Measurements from ENCODE around the gene SKIC3. TPM values are rescaled to one million over a fixed set of nuclear protein-coding genes. Genes with fewer than 3 reads are reported as not detected.

SKIC3 gene
- total RNA-seq, 1 donor from 2014 or later = 62.0 TPM

DNA sequence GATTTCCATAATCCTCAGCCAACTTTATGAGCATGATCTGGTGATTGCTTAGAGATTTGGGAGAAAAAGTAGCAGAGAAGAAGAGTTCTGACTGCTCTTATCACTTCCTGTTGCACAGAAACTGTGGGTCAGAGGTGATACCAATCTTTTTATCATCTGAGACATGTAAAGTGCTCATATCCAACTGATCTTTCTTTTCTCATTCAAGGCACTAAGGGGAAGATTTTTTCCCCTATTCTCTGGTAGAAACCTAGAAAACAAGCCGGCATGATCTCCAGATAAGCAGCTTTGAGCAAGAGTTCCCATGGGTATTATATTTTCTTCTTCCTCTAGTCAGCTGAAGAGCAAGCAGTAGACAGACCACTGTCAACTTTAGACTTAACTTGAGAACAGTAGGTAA, 36.1 kb upstream of the SKIC3 start:
- Histone ChIP-seq H3K4me3 (no peak overlapping the region), H3K9me3 (replicated peaks) (no peaks in the 10 kb centered on the region), H3K27ac (replicated peaks) (no peak overlapping the region), H3K4me1 (peaks cover 2% of the 10 kb centered on the region), H3K36me3 (no peaks in the 10 kb centered on the region), H3K27me3 (ENCODE audit: low read depth) (no peaks in the 10 kb centered on the region)
- DNase-seq = no peak
- TF ChIP-seq, protein P1, sequence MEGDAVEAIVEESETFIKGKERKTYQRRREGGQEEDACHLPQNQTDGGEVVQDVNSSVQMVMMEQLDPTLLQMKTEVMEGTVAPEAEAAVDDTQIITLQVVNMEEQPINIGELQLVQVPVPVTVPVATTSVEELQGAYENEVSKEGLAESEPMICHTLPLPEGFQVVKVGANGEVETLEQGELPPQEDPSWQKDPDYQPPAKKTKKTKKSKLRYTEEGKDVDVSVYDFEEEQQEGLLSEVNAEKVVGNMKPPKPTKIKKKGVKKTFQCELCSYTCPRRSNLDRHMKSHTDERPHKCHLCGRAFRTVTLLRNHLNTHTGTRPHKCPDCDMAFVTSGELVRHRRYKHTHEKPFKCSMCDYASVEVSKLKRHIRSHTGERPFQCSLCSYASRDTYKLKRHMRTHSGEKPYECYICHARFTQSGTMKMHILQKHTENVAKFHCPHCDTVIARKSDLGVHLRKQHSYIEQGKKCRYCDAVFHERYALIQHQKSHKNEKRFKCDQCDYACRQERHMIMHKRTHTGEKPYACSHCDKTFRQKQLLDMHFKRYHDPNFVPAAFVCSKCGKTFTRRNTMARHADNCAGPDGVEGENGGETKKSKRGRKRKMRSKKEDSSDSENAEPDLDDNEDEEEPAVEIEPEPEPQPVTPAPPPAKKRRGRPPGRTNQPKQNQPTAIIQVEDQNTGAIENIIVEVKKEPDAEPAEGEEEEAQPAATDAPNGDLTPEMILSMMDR (IDR thresholded peaks at IDR 0.05; ENCODE audit: borderline replicate concordance) = no peak
- intact Hi-C loops (cut with micrococcal nuclease) = no loop called here

DNA sequence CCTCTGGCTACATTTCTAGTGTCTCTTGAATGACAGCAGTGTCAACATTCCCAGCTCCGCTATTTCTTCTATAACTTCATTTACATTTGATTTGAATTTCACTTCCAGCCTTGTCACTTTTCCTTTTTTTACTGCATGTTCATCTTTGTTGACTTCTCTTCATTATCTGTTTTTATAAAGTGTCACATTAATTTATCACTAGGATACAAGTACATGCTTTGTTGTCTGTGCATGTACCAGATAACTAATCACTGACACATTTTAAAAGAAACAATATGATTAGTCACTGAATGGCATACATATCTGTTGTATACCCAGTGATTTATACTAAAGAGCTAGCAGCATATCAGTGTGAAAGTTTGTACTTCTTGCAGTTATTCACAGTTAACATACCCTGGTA, 29.2 kb upstream of the SKIC3 start:
- no peak for DNase-seq
- intact Hi-C loops (cut with micrococcal nuclease) = no loop called here
- H3K27me3 ChIP-seq (ENCODE audit: low read depth) = no peaks in the 10 kb centered on the region
- no peaks in the 10 kb centered on the region for H3K9me3 ChIP-seq (replicated peaks)
- H3K4me1 ChIP-seq = no peaks in the 10 kb centered on the region
- TF ChIP-seq, protein P1 (IDR thresholded peaks at IDR 0.05; ENCODE audit: borderline replicate concordance) = no peak
- H3K36me3 ChIP-seq = peaks cover 11% of the 10 kb centered on the region
- H3K4me3 ChIP-seq = no peak overlapping the region
- no peak overlapping the region for H3K27ac ChIP-seq (replicated peaks)

DNA sequence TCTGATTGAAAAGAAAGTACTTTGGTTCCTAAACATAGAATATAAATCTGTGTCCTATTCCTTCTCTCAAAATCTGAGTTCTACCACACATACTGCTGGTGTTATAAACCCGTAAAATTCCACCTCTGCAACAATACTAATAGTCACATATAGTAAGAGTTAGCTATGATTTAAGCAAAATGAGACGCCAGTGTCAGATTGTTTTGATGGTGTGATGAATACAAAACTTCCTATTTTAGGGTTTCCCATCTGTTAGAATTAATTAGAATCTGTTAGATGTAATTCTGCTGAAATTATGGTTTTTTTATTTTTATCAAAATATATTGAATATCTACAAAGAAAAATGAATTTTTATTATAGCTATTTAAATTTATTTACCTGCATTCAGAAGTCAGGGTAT, 26.8 kb upstream of the SKIC3 start:
- H3K27me3 ChIP-seq (ENCODE audit: low read depth) = no peaks in the 10 kb centered on the region
- no peaks in the 10 kb centered on the region for H3K9me3 ChIP-seq (replicated peaks)
- intact Hi-C loops (cut with micrococcal nuclease) = no loop called here
- no peaks in the 10 kb centered on the region for H3K4me1 ChIP-seq
- peaks cover 11% of the 10 kb centered on the region for H3K36me3 ChIP-seq
- no peak for DNase-seq
- H3K4me3 ChIP-seq = no peak overlapping the region
- no peak overlapping the region for H3K27ac ChIP-seq (replicated peaks)
- TF ChIP-seq, protein P1 (IDR thresholded peaks at IDR 0.05; ENCODE audit: borderline replicate concordance) = no peak

DNA sequence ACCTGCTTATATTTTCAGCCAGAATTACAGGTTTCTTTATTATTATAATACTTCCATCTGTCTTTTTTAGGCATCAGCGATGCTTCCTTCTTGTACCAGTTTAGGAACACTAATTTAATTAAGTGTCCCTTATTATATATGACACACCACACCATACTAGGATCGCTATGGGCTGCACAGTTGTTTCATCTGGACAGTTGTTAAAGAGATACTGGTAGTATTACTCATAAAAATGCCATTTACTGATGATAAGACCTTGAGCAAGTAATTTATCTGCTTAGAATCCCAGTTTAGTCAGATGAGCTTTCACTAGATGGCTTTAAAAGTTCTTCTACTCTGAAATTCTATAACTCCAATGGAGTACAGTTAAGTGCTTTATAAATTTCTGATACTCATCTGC, 17.2 kb upstream of the SKIC3 start:
- H3K9me3 ChIP-seq (replicated peaks) = peaks cover 21% of the 10 kb centered on the region
- H3K36me3 ChIP-seq = peaks cover 32% of the 10 kb centered on the region
- no peaks in the 10 kb centered on the region for H3K27me3 ChIP-seq (ENCODE audit: low read depth)
- no peak overlapping the region for H3K4me3 ChIP-seq
- intact Hi-C loops (cut with micrococcal nuclease) = no loop called here
- TF ChIP-seq, protein P1 (IDR thresholded peaks at IDR 0.05; ENCODE audit: borderline replicate concordance) = no peak
- no peak for DNase-seq
- no peaks in the 10 kb centered on the region for H3K4me1 ChIP-seq
- no peak overlapping the region for H3K27ac ChIP-seq (replicated peaks)

DNA sequence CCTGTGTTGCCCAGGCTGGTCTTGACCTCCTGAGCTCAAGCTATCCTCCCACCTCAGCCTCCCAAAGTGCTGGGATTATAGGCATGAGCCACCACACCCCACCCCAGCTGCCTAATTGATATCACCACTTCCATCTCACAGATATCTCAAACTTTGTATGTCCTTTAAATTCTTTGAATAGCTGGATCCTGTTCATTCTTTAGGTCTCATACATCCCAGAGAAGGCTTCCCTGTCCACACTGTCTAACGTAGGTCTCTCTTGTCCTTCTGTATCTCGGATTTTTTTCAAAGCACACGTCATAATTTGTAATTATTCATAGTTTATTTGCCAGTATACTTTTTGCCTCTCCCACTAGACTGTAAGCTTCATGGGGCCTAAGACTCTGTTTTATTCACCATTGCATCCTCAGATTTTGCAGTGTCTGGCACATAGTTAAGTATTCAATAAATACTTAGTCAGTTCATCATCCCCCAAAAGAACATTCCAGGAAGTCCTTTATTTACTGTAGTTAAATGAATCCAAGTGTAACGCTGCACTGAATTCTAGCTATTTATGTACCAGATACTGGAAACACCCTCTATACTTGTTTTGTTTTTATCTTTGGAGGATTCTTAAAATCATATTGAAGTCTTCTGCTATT, 10.6 kb upstream of the SKIC3 start:
- Histone ChIP-seq H3K4me1 (no peaks in the 10 kb centered on the region), H3K27ac (replicated peaks) (no peak overlapping the region), H3K36me3 (peaks cover 22% of the 10 kb centered on the region), H3K9me3 (replicated peaks) (no peaks in the 10 kb centered on the region), H3K4me3 (no peak overlapping the region), H3K27me3 (ENCODE audit: low read depth) (no peaks in the 10 kb centered on the region)
- DNase-seq = no peak
- TF ChIP-seq, protein P1 (IDR thresholded peaks at IDR 0.05; ENCODE audit: borderline replicate concordance) = no peak
- intact Hi-C loops (cut with micrococcal nuclease) = no loop called here
